H9 (cell line): Measurements from ENCODE around the gene KRTAP9-2. TPM values are rescaled to one million over a fixed set of nuclear protein-coding genes. Genes with fewer than 3 reads are reported as not detected.
"Not testable (repeated sequence)": the region's sequence is repeated elsewhere in the genome, so short reads cannot be mapped to it uniquely, and the experiment has no call there.

Experiments used
- DNase-seq: peaks from one replicate; pipeline ENCODE4 v3.0.0-alpha.2; 2017
- H2AFZ ChIP-seq: one replicate; pipeline ENCODE4 v1.6.1; 2013; ENCODE audit warnings: mild to moderate bottlenecking, low read length, control low read depth, moderate library complexity
- H2AK5ac ChIP-seq: 2 replicates; pipeline ENCODE4 v1.6.1; 2013; ENCODE audit warnings: low read length, control low read depth, mixed read lengths; ENCODE audit not compliant: insufficient read length
- H2BK120ac ChIP-seq: one replicate; pipeline ENCODE4 v1.6.1; 2013; ENCODE audit warnings: low read depth, mild to moderate bottlenecking, low read length, control low read depth, inconsistent platforms; ENCODE audit not compliant: poor library complexity, severe bottlenecking
- H2BK12ac ChIP-seq: 2 replicates; pipeline ENCODE4 v1.6.1; 2013; ENCODE audit warnings: low read length, control low read depth, mixed read lengths, low read depth; ENCODE audit not compliant: insufficient read length
- H2BK15ac ChIP-seq: 2 replicates; pipeline ENCODE4 v1.6.1; 2013; ENCODE audit warnings: low read depth, low read length, control low read depth
- H2BK20ac ChIP-seq: one replicate; pipeline ENCODE4 v1.6.1; 2013; ENCODE audit warnings: low read depth, mild to moderate bottlenecking, low read length, control low read depth, inconsistent platforms; ENCODE audit not compliant: poor library complexity, severe bottlenecking
- H2BK5ac ChIP-seq: 2 replicates; pipeline ENCODE4 v1.6.1; 2013; ENCODE audit warnings: low read length, control low read depth, mixed read lengths; ENCODE audit not compliant: insufficient read length
- H3K14ac ChIP-seq: 2 replicates; pipeline ENCODE4 v1.6.1; 2013; ENCODE audit warnings: low read length, control low read depth; ENCODE audit not compliant: insufficient read depth
- H3K18ac ChIP-seq: 2 replicates; pipeline ENCODE4 v1.6.1; 2013; ENCODE audit warnings: low read depth, mild to moderate bottlenecking, mixed read lengths, low read length, control low read depth; ENCODE audit not compliant: insufficient read length
- H3K23ac ChIP-seq: 2 replicates; pipeline ENCODE4 v1.6.1; 2013; ENCODE audit warnings: low read length, control low read depth, mixed read lengths, low read depth; ENCODE audit not compliant: insufficient read length
- H3K23me2 ChIP-seq: 2 replicates; pipeline ENCODE4 v1.6.1; 2013; ENCODE audit warnings: low read depth, mild to moderate bottlenecking, mixed read lengths, low read length, control low read depth; ENCODE audit not compliant: insufficient read length, poor library complexity, severe bottlenecking
- H3K27ac ChIP-seq: 2 replicates; pipeline ENCODE4 v1.5.1; 2013; ENCODE audit warnings: low read length, control low read depth, mixed read lengths, low read depth; ENCODE audit not compliant: insufficient read length
- H3K27me3 ChIP-seq: 2 replicates; pipeline ENCODE4 v1.6.1; 2013; ENCODE audit warnings: low read length, control low read depth, inconsistent platforms; ENCODE audit not compliant: insufficient read depth
- H3K4ac ChIP-seq: 2 replicates; pipeline ENCODE4 v1.6.1; 2013; ENCODE audit warnings: low read depth, mild to moderate bottlenecking, control low read depth, inconsistent platforms, low read length, moderate library complexity
- H3K4me1 ChIP-seq: 2 replicates; pipeline ENCODE4 v1.6.1; 2013; ENCODE audit warnings: low read length, control low read depth, inconsistent platforms; ENCODE audit not compliant: insufficient read depth
- H3K4me2 ChIP-seq: 2 replicates; pipeline ENCODE4 v1.6.1; 2013; ENCODE audit warnings: low read length, control low read depth, mixed read lengths; ENCODE audit not compliant: insufficient read length, insufficient read depth
- H3K56ac ChIP-seq: 2 replicates; pipeline ENCODE4 v1.6.1; 2013; ENCODE audit warnings: low read depth, mild to moderate bottlenecking, mixed read lengths, low read length, control low read depth; ENCODE audit not compliant: insufficient read length
- H3K79me1 ChIP-seq: 2 replicates; pipeline ENCODE4 v1.6.1; 2013; ENCODE audit warnings: low read depth, mild to moderate bottlenecking, moderate library complexity, low read length, control low read depth, inconsistent platforms; ENCODE audit not compliant: insufficient read depth, poor library complexity, severe bottlenecking
- H3K79me2 ChIP-seq: 2 replicates; pipeline ENCODE4 v1.6.1; 2013; ENCODE audit warnings: low read length, control low read depth, inconsistent platforms; ENCODE audit not compliant: insufficient read depth
- H3K9ac ChIP-seq: 2 replicates; pipeline ENCODE4 v1.6.1; 2013; ENCODE audit warnings: low read length, control low read depth, mixed read lengths; ENCODE audit not compliant: insufficient read length; ENCODE audit errors: extremely low read depth
- H3K9me3 ChIP-seq: one replicate; pipeline ENCODE4 v1.6.1; 2013; ENCODE audit warnings: low read depth, low read length, inconsistent platforms; ENCODE audit not compliant: control insufficient read depth
- H3T11ph ChIP-seq: one replicate; pipeline ENCODE4 v1.6.1; 2013; ENCODE audit warnings: mild to moderate bottlenecking, low read length, control low read depth, inconsistent platforms
- H4K20me1 ChIP-seq: one replicate; pipeline ENCODE4 v1.6.1; 2013; ENCODE audit not compliant: control insufficient read depth, insufficient read length, insufficient read depth
- H4K5ac ChIP-seq: 2 replicates; pipeline ENCODE4 v1.6.1; 2013; ENCODE audit warnings: low read depth, mild to moderate bottlenecking, mixed read lengths, low read length, control low read depth; ENCODE audit not compliant: insufficient read length
- H4K8ac ChIP-seq: replicated peaks from 2 replicates; pipeline ENCODE4 v1.6.1; 2013; ENCODE audit warnings: low read length, control low read depth, mixed read lengths, low read depth; ENCODE audit not compliant: insufficient read length
- H4K91ac ChIP-seq: 2 replicates; pipeline ENCODE4 v1.6.1; 2013; ENCODE audit warnings: low read depth, mild to moderate bottlenecking, moderate library complexity, mixed read lengths, low read length, control low read depth; ENCODE audit not compliant: insufficient read length
- H3K27ac Mint-ChIP-seq, 3 experiments: 2 replicates in 2 of 3; 3 replicates in 1 of 3; pipeline ENCODE4 v1.8.0; 2020 to 2021; ENCODE audit warnings: mixed read lengths in 3 of 3, mild to moderate bottlenecking in 1 of 3, moderate library complexity in 1 of 3
- H3K27me3 Mint-ChIP-seq: 2 replicates; pipeline ENCODE4 v1.8.0; 2021; ENCODE audit warnings: low read depth, mild to moderate bottlenecking, moderate library complexity, mixed read lengths
- H3K36me3 Mint-ChIP-seq, 3 experiments: 2 replicates in 2 of 3; 3 replicates in 1 of 3; pipeline ENCODE4 v1.8.0; 2020 to 2021; ENCODE audit warnings: low read depth in 3 of 3, mixed read lengths in 3 of 3; ENCODE audit not compliant: insufficient read depth in 1 of 3
- H3K4me1 Mint-ChIP-seq, 2 experiments: 2 replicates each; pipeline ENCODE4 v1.8.0; 2020; ENCODE audit warnings: mixed read lengths in 2 of 2
- H3K4me3 Mint-ChIP-seq, 2 experiments: 2 replicates in 1 of 2; 3 replicates in 1 of 2; pipeline ENCODE4 v1.8.0; 2020 to 2021; ENCODE audit warnings: mild to moderate bottlenecking in 2 of 2, mixed read lengths in 2 of 2, moderate library complexity in 1 of 2
- H3K9me3 Mint-ChIP-seq, 2 experiments: 2 replicates in 1 of 2; 3 replicates in 1 of 2; pipeline ENCODE4 v1.8.0; 2020; ENCODE audit warnings: mild to moderate bottlenecking in 2 of 2, mixed read lengths in 2 of 2, moderate library complexity in 1 of 2
- WGBS: extraction: QIAGEN DNeasy Blood & Tissue Kit; methylation state at CpG from one replicate; pipeline ENCODE4 v1.1.7; 2013; ENCODE audit warnings: missing lambda C conversion rate, low lambda C conversion rate, mixed read lengths; ENCODE audit not compliant: insufficient read length; ENCODE audit errors: extremely low coverage; 5-methylcytosine and 5-hydroxymethylcytosine counted together
- total RNA-seq: library from RNA; stranded (reverse); gene quantifications from 2 replicates; pipeline ENCODE4 v1.2.1, GENCODE V29; 2021

The KRTAP9-2 gene
- total RNA-seq, 1 experiment from 2014 or later, result not detected

DNA sequence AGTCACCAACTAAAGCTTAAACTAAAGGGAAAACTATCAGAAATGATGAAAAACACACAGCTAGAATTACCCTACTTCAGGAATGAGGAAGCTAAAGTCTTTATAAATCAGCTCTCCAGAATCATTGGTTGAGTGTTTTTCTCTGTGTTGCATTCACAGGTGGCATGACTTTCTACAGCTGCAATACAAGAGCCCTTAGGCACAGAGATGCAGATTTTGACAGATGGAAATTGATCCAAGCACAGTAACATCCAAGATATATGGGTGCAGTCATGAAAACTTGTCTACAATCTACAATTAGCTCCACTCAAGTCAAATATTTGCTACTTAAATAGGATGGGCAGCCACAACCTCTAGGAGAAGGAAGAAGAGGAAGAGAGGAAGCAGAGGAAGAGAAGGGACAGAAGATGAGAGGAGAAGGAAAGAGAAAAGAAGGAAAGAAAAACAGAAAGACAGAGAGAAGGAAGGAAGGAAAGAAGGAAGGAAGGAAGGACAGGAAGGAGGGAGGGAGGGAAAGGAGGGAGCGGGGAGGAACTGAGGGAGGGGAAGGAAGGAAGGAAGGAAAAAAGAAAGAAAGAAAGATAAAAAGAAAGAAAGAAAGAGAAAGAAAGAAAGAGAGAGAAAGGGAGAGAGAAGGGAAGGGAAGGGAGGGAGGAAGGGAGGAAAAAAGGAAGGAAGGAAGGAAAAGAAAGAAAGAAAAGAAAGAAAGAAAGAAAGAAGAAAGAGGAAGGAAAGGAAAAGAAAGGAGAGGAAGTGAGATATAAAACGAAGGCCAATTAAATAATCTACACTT, 20.7 kb downstream of the KRTAP9-2 start:
- H4K20me1 ChIP-seq, H3K56ac ChIP-seq, H4K91ac ChIP-seq, H3K27me3 Mint-ChIP-seq, H3T11ph ChIP-seq, H4K8ac ChIP-seq, H3K4me3 Mint-ChIP-seq, H3K9me3 ChIP-seq, H3K9me3 Mint-ChIP-seq, H2BK12ac ChIP-seq, H3K4ac ChIP-seq, H2AK5ac ChIP-seq, H2BK20ac ChIP-seq, H2BK120ac ChIP-seq, H2BK5ac ChIP-seq, H2BK15ac ChIP-seq, H3K36me3 Mint-ChIP-seq, H3K23ac ChIP-seq, H3K14ac ChIP-seq, H3K18ac ChIP-seq, DNase-seq, H3K4me2 ChIP-seq, H3K27ac Mint-ChIP-seq, H3K27ac ChIP-seq, H3K79me1 ChIP-seq, H3K23me2 ChIP-seq, H3K9ac ChIP-seq, H3K4me1 ChIP-seq, H3K79me2 ChIP-seq, H4K5ac ChIP-seq, H3K27me3 ChIP-seq, H2AFZ ChIP-seq: not testable (repeated sequence)
- no CpG with 5 or more reads among the region's 2 CpGs for WGBS
- H3K4me1 Mint-ChIP-seq, result peaks cover 9 to 12% of the 10 kb centered on the region in 2 experiments

DNA sequence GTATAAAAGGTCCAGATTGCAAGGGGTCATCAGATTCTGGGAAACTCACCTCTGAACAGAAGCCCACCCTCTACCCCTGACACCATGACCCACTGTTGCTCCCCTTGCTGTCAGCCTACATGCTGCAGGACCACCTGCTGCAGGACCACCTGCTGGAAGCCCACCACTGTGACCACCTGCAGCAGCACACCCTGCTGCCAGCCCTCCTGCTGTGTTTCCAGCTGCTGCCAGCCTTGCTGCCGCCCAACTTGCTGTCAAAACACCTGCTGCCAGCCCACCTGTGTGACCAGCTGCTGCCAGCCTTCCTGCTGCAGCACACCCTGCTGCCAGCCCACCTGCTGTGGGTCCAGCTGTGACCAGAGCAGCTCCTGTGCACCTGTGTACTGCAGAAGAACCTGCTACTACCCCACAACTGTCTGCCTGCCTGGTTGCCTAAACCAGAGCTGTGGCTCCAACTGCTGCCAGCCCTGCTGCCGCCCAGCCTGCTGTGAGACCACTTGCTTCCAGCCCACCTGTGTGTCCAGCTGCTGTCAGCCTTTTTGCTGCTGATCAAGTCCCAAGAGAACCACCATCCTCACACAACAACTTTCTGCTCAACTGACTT, 23.3 kb downstream of the KRTAP9-2 start, which contains the start of gene KRTAP9-4:
Gene KRTAP9-4, plus strand, starts transcription at position 51 of the 604 bp plus-strand sequence. Its CDS starts 34 bp downstream, at position 85.
- H3T11ph ChIP-seq, H4K5ac ChIP-seq, H3K23ac ChIP-seq, H3K4me1 ChIP-seq, H2BK20ac ChIP-seq, H4K8ac ChIP-seq, H3K18ac ChIP-seq, H3K56ac ChIP-seq, H2AFZ ChIP-seq, DNase-seq, H3K27ac ChIP-seq, H3K14ac ChIP-seq, H4K91ac ChIP-seq, H3K4ac ChIP-seq, H3K36me3 Mint-ChIP-seq, H3K79me1 ChIP-seq, H2BK12ac ChIP-seq, H3K9me3 ChIP-seq, H2BK5ac ChIP-seq, H3K4me2 ChIP-seq, H3K9ac ChIP-seq, H2BK15ac ChIP-seq, H2AK5ac ChIP-seq, H3K27me3 ChIP-seq, H4K20me1 ChIP-seq, H2BK120ac ChIP-seq, H3K4me3 Mint-ChIP-seq, H3K23me2 ChIP-seq, H3K9me3 Mint-ChIP-seq, H3K79me2 ChIP-seq: not testable (repeated sequence)
- H3K27ac Mint-ChIP-seq, result peak within 1 kb of the TSS in 1 of 3 experiments; percentile 72; a peak in 1 of 7 replicates
- H3K4me1 Mint-ChIP-seq, result peaks cover 9 to 12% of the 10 kb centered on the region in 2 experiments
- WGBS, result no CpG with 5 or more reads among the region's 2 CpGs
- peaks cover 18% of the 10 kb centered on the region for H3K27me3 Mint-ChIP-seq
